NCI-H2029 treated with DMSO at 0.1 percent for 48 hours (cell line): ENCODE measurements around the gene COMMD6.
A peak's percentile ranks its signal among the peaks of the same experiment; 100 is the strongest.
"Not testable (repeated sequence)": the region's sequence is repeated elsewhere in the genome, so short reads cannot be mapped to it uniquely, and the experiment has no call there.

Experiments
- DNase-seq: peaks from one replicate; lab custom pipeline; 2025; lab: John Stamatoyannopoulos, UW

The COMMD6 gene

DNA sequence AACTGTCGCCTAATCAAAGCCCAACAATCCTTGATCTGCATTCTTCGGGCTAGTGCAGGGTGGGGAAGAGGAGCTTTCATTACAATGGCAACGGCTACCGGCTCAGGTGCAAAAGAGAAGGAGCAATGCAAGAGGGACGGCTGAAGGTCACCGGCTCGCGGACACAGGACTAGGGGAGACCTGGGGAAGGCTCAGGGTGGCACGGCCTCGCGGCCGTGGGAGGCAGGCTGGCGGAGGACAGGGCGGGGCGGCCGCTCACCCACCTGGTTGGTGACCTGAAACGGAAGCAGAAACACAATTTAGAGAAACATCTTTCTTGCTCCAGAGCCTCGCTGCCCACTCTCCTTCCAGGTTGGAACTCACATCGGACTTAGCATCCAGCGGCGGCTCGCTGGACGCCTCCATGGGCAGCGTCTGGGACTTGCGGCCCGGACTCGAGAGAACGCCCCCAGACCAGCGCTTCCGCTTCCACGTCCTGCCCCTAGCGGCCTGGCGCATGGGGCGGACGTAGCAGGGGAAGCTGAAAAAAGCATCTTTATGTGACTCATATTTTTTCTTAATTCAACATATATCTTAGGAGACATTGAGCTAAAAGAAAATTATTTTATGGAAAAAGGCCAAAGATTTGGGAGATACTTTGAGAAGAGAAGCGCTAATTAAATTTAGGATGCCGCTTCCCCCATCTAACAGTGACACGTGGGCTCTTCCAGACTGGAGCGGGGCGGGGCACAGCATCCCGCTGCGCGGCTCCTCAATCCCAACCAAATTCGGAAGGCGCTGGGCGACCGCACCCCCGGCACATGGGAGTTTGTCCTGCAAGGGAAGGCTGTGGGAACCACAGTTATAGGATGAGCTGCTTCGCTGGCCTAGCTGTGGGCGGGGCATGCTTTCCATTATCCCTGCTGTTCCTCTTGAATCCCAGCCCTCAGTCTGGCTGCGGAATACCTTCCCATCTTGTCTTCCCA is at the start of gene COMMD6:
Gene COMMD6, minus strand, starts transcription at position 441 of the 965 bp plus-strand sequence. Its CDS starts 36 bp downstream, at position 405.
- peak; percentile 43 for DNase-seq

DNA sequence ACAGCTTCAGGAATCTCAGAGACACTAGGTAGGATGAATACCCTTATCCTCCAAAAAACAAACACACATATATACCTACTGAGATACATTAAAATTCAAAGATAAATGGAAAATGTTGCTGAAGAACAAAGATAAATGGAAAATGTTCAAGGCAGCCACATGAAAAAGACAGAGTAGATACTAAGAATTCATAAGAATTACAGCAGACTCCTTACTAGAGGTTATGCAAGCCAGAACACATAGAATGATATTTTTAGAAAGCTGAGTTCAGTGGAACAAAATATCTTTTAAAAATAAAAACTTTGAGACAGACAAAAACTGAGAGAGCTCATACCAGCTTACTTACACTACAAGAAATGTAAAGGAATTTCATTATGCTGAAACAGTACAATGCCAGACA is 47.5 kb upstream of the COMMD6 start:
- no peak for DNase-seq

DNA sequence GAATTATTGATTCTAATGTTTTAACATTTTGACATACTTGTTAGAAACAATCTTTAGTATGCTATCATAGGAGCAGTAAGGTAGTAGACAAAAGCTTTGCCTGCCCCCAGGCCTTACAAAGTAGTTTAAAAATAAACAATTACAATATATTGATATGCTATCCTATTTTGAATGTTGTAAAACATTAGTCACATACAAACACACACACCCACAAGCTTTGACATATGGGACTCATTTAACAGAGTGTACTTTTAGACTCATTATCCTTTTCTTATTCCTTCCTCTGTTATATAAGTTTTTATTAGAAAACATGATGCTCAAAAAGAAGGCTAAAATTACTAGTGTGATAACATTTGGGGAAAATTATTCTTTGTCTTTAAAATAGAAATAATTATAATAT is 45.5 kb upstream of the COMMD6 start:
- DNase-seq, result no peak

DNA sequence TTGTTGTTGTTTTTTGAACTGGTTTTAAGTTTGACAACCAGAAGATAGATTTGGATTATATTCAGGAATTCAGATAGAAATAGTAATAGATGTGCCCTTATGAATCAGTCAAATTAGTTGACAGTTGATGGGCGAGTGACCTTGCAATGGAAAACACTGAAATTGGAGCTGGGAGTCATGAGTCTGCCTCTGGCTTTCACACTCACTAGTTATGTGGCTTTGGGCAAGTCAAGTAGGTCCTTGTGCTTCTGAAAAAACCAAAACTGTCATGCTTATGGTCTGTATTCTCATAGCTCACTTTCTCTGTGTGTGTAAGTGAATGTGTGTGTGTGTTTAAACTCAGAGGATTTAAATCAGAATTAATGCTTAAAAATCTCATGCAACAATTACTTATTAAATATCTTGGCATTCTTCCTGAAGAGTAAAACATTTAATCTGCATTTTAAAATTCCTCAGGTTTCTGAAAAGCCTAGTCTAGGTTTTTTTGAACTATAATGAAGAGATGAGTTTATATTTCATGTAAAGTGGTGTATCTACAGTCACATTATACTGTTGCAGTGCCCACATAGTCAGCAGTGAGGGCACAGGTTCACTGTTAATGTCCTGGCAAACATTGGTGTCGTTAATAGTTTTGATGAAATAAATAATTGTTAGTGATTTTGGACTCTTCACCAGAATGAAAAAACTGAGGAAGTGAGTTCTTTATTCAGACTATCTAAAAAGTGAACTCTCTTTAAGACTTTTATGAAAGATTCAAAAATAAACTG is 44.4 kb upstream of the COMMD6 start:
- DNase-seq, result peak; percentile 1

DNA sequence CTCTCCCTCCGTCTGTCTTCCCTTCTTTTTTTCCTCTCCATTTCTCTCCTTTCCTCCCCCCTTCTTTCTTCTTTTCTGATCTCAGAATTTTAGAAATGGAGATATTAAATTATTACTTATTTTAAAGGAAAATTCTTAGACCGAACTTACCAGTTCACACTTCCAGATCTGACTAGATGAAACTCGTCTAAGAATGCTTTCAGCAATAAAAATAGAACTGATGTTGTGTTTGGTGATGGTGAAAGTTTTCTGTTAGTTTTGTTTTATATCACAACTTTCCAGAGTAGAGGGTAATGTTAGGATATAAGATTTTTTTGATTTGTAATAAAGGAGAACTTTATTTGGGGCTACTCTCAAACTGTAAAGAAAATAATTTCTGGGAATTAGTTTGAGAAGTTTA is 41.9 kb upstream of the COMMD6 start:
- DNase-seq, result no peak

DNA sequence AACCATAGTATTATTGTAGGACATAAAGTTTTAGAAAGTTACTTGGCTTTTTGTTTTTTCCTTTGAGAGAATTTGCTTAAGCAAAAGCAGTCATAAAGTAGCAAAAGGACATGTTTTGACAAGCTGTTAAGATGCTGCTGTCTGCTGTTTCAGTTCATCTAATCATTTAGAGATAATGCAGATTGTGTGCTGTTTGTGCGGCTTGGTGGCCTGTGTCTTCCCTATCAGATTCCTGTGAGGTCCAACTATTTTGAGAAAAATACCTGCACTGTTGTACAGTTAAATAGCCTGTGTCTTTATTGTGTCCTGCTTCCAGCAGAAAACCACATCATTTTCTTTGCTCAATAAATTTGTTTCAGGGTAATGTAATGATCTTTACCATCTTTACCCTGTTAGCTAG is 31.9 kb upstream of the COMMD6 start:
- DNase-seq, result no peak

DNA sequence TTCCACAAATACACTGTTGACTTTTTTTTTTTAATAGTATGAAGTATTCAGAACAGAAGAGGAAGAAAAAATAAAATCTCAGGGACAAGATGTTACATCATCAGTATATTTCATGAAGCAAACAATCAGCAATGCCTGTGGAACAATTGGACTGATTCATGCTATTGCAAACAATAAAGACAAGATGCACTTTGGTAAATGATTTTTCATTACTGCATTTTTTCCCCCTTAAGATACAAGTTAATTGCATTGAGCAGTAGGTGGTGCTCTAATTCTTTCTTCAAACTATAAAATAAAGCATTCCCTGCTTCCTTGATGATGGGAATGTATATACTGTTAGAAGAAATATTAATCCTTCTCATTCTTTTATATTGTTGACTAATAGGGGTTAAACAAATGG is 29.0 kb upstream of the COMMD6 start:
- DNase-seq, result no peak

DNA sequence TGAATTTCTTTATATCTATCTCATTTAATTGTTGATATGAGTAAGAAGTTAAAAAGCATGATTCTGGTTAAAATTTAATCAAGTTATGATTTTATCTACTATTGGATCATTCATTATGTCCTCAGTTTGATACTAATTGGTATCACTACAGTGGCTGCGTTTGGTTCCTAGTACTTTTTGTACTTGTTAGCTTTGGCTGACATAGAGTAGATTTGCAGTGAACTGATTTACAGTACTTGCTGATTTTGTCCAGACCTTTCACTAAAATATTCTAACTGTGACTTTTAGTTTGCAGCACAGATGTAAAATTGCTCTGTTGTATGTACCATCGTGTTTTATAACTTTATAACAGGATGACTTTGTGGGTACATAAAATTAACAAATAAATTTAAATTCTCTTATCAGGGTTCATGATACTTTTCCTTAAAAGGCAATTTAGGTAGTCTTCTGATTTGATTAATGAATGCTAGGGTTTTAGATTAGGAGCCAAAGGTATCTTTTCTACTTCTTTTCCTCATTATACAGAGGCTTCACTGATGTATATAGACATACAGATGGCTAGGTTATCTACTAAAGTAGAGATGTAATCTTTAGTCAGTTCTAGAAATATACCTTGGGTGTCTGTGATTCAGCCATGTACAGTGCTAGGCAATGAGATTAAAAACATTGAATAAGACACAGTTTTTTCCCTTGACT is 20.7 kb upstream of the COMMD6 start:
- DNase-seq, result no peak

DNA sequence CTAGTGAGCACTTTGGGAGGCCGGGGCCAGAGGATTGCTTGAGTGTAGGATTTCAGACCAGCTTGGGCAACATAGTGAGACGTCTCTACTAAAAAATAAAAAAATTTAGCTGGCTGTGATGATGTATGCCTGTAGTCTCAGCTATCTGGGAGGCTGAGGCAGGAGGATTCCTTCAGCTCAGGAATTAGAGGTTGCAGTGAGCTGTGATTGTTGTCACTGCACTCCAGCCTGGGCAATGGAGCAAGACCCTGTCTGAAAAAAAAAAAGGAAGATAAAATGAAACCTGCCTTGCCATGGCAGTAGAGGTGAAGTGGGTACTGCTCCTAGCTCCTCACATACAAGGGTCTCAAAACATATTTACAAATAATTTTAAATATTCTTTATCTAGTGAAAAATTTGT is 19.3 kb upstream of the COMMD6 start:
- DNase-seq, result no peak

DNA sequence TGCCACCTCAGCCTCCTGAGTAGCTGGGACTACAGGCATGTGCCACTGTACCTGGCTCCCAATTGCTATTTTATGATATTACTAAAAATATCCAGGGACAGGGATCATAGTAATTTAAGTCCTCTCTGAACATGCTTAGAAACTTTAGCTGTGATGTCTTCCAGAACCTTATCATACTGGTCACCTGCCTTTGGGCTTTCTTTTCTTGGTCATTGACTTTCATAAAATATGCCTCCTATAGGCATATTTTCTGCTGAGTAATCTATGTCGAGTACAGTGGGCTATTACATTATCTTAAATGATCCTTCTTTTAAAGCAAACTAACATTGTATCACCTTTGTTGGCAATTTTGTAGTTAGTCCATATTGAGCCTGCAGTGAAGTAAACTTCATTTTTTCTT is 18.2 kb upstream of the COMMD6 start:
- DNase-seq, result no peak

DNA sequence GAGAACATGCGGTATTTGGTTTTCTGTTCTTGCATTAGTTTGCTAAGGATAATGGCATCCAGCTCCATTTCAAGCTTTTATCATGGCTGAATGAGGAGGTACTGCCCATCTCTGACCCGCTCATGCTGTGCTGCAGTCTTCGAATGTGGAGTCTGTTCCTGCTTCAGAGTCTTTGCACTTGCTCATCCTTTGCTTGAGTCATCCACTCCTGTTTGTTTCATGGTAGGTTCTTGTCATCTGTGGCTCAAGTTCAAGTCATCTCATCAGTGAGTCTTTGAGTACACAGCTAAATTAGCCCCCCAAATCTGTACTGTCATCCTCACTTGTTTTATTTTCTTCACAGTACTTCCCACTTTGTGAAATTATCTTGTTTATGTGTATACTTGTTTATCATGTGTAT is 17.3 kb upstream of the COMMD6 start:
- DNase-seq, result no peak

DNA sequence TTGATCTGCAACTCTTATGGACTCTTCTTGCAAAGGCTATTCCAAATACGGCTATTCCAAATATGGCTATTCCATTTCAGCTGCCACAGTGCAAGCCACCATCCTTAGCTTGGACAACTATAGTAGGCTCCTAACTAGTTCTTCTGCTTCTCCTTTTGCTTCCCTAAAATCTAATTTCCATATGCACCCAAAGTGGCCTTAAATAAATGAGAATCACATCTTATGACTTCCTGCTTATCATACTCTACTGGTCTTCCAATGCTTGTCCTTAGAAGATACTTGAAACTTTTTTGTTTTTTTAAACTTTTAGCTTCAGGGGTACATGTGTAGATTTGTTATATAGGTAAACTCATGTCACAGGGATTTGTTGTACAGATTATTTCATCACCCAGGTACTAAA is 16.8 kb upstream of the COMMD6 start:
- DNase-seq, result no peak

DNA sequence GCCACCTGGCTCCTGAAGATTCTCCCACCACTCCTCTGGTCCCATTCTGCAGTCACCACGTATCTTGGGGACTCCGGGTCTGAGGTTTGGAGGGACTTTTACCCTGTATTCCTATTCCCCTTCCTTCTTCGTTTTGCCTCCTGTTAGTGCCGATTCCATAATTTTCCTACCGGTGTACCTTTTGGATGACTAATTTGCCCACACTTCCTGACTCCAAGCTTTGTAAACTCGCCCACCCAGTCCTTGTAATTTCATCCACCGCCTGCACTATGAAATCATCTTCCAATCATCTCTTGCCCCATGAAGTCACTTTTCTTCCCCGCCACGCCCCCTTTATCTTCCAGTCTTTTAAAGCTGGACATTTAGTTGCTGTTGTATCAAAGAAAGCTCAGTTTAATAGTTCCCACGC is 12.5 kb upstream of the COMMD6 start:
- DNase-seq, result no peak

DNA sequence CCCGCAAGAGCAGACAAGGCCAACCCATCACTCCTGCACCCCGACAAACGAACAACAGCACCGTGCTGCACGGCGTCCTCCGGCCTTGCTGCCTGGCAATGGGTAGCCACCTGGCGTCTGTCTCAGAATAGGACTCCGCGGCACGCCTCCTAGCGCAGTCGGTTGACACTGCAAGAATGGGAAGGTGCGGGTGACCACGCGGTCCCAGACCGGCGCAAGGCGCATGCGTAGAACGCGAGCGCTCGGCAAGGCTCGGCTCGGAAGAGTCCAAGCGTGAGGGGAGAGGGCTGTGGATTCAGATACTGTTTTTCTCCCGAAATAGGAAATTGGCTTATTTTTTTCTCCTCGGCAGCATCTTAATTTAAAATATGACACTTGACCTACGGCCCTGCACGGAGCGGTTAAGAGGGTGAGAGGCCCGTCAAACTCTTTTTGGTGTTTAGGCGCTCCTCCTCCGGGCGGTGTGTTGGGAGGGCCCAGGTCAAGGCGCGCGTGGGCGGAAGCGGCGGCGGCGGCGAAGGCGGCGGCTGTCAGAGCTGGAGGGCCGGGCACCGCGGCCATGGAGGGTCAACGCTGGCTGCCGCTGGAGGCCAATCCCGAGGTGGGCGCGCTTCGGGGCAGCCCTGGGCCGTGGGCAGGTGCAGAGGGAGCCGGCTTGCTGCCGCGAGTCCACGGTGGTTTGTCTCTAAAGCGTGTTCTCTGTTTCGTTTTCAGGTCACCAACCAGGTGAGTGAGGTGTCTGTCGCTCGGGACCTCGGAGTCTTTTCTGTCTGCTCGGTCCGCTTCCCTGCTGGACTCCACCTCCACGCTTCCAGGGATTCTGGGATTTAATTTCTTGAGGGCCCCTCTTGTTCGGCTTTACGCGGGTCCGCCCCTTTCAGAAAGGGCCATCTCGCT is 11.9 kb upstream of the COMMD6 start, which contains the start of gene UCHL3:
Gene UCHL3, plus strand, starts transcription at position 530 of the 897 bp plus-strand sequence. Its CDS starts 30 bp downstream, at position 560.
- DNase-seq, result peak; percentile 44

DNA sequence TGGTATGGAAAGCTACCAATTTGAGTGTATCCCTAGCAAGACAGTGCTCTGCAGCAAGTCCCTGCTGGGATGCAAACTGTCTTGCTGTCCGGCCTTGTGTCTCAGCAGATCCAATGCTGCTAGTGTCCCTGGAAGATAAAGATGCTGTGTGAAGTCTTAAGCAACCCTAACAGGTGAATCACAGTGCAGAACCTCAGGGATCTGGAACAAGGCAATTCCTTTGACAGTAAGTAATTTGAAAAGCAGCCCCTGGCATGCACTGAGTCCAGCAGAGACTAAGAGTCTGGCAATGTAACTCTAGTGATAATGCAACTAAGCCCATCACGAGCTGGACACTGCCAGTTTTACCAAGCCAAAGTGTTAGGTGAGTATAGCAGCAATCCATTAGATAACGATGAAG is 10.3 kb upstream of the COMMD6 start:
- DNase-seq, result no peak

DNA sequence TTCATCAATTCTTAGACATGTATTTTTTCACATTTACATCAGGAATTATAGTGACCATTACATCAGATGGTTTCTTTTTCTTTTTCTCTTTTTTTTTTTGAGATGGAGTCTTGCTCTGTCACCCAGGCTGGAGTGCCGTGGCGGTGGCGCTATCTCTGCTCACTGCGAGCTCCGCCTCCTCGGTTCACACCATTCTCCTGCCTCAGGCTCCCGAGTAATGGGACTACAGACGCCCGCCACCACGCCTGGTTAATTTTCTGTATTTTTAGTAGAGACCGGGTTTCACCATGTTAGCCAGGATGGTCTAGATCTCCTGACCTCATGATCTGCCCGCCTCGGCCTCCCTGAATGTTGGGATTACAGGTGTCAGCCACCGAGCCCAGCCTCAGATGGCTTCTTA is 7.7 kb upstream of the COMMD6 start:
- not testable (repeated sequence) for DNase-seq

DNA sequence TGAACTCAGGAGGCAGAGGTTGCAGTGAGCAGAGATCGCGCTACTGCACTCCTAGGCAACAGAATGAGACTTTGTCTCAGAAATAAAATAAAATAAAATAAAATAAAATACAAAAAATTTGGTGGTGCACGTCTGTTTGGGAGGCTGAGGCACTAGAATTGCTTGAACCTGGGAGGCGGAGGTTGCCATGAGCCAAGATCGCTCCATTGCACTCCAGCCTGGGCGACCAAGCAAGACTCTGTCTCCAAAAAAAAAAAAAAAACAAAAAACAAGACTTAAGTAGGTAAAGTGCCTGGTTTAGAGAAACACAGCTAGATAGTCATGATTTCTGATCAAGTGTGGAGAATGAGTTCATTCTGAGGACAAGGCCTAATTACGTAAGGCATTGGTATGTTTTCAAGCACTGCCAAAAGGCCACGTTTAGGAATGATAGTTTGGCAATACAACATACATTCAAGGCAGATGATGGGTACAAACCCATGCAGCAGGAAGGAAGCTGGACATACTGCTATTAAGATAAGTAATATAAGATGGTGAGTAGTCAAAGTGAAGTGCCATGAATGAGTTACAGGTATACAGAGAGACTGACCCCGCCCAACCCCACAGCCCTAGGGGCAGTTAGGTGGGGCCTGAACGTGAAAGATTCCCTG is 7.2 kb upstream of the COMMD6 start:
- no peak for DNase-seq

DNA sequence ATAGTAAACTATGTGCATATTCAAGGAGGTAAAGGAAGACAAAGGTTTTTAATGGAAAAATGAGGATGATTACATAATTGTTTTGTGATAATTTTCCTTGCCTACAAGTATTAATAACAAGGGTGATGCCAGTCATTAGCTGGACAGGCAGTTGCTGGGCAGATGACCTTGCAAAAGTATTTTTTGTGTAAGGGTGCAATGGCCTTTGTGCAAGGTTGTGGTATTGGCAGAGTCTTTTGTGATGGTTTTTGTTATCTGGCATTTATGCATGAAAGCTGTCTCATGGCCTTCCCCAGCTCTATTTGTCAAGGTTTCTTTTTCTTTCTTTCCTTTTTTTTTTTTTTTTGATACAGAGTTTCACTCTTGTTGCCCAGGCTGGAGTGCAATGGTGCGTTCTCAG is 4.3 kb upstream of the COMMD6 start:
- no peak for DNase-seq

DNA sequence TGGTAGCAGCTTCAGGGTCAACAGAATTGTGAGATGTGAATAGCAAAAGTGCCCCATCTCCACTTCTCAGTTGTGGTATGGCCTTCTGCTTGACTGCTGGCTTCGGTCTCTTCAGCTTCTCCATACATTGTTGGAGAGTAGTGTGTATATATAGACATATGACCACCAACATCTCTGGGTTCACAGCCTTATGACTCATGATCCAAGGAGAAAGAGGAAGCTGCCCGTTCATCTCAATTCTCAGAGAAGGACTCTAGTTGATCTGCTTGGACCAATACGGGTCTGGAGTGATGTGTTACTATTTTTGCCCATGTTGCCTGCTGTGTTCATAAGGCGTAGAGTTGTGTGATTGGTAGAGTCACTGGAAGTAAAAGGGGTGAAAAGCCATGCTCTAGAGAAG is 3.6 kb upstream of the COMMD6 start:
- DNase-seq, result no peak

DNA sequence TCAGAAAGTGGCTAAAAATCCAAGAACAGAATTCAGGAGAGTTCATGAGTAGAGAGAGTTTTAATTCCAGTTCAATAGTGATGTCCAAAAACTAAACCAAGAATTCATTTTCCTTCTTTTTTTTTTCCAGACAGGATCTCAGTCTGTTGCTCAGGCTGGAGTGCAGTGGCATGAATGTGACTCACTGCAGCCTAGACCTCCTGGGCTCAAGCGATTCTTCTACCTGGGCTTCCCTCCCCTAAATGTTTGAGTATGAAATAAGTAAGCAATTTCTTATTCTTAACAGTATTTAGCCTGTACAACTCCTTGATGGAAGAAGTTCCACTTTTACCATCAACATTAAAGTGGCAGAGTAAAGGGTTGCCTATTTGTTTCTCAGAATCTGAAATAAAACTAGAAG is 3.8 kb downstream of the COMMD6 start:
- no peak for DNase-seq

DNA sequence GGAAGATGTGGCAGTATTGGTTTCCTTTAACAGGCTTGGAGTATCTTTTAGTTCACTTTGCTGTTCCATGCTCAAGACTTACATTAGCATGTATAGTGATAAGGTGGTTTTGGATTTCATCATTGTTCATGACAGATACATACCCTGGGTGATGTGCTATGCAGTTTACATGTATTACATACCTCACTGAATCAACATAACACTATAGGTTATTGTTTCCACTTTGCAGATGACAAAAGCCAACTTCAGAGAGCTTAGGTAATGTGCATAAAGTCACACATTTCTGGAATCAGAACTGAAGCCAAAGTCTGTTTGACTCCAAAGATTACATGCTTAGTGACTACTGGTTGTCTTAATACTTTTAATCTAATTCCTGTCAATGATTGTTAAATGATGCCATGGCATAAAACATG is 7.1 kb downstream of the COMMD6 start:
- no peak for DNase-seq
